HG02678 (cell line): ENCODE data around the gene GNAZ.

Experiments used
- ATAC-seq: cut with Tn5 transposase; IDR thresholded peaks from one replicate; pipeline ENCODE4 v1.9.1; 2021; ENCODE audit warnings: mild to moderate bottlenecking, moderate library complexity; ENCODE audit not compliant: unreplicated experiment

GNAZ gene

DNA sequence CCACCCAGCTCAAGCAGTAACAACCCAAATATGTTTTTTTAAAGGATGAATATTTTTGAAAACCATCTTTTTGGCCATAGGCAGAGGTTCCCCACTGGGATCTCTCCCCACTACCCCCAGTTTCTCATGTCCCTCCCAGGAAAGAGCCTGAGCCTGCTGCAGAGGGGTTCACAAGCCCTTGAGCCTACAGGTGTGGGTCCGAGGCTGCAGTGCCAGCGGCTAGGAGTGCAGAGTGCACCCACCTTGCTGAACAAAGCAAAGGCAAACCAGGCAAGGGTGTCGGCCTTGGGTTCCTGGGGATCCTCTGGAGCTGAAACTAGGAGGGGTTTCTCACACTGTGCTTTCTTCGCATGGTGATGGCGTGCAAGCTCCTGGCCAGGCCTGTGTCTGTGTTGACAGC lies 35.0 kb downstream of the GNAZ start:
- no peak for ATAC-seq

GRCh38 chr22:23105919-23106318 lies 35.6 kb downstream of the GNAZ start:
- ATAC-seq, result no peak

DNA sequence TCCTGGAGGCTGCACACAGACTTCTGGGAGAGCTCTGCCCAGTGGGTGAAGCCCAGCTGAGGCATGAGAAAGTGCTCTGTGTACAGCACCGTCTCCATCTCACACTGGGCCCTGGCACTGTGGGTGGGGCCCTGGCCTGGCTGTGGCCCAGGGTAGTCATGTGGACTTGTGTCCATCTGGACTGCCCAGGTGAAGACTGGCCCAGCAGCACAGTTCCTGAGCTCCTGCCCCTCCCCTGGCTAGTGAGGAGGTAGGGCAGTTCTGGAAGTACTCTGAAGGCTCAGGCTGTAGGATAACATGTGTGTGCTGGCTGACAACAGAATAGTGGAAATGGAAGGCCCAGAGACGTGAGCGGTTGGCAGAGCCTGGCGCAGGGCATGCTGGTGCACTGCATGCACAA lies 36.0 kb downstream of the GNAZ start:
- no peak for ATAC-seq

DNA sequence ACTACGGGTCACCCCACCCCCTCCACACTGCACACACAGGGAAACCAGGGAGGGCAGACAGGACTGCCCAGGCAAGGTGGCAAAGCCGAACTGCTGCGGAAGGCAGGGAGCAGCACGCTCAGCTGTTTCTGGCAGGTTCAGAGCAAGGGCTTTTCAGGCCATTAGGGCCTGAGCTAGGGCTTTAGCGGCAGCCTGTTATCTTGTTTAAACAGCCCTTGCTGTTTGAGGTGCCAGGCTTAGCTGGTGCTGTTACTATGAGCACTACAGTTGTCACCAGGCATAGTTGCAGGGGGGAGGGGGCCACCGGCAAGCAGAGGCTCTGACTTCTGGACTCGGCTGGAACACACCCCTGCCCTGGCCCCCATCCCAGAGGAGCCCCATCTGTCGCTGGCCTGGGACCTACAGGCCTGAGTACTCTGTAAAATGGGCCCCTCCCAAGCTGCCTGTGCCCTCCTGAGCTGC lies 36.6 kb downstream of the GNAZ start:
- no peak for ATAC-seq

- ATAC-seq, result no peak
These were observed 37.3 kb downstream of the GNAZ start for GRCh38 chr22:23107487-23108248.

- no peak for ATAC-seq
These were observed 38.1 kb downstream of the GNAZ start for GRCh38 chr22:23108249-23109078.

DNA sequence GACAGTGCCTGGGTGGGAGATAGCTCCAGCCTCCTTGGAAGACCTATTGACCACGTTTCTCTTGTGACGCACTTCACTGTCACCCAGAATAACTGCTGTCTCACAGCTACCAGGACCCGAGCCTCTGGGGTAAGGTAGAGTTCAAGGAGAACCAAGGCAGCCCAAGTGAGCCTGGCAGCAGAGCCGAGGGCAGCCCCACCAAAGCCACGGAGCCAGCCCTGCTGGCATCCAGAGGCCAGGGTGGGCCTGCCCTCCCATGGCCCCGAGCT lies 38.7 kb downstream of the GNAZ start:
- ATAC-seq, result no peak

- ATAC-seq, result no peak
These were observed 39.2 kb downstream of the GNAZ start for GRCh38 chr22:23109441-23109978.

DNA sequence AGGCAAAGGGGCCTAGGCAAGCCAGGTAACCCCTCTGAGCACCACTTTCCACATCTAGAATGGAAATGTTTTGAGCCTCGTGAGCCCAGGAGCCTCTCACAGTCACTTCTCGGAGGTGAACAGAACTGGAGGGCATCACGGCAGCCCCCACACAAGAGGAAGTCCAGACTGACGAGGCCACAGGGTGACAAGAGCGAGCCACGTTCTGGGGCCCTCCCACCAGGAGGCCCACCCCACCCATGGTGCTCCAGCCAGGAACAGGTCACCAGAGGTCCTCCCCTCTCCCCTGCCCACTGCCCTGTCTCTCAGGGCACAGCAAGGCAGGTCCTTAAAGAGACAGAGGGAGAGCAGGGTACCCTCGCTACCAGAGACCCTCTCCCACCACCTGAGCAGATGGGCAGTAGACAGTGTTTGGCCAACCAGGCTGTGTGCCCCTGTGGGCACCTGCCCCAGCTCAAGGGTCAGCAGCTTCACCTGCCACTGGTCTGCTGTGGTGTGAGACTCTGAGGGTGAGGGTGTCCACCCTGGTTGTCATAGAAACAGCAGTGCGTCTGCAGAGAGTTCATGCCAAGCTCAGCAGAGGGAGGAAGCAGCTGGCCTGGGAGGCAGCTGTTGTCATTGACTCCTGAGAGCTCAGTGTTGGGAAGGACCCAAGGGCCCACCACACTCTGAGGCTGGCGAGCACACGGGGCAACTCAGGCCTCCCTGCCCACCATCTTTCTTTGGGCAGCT lies 40.0 kb downstream of the GNAZ start:
- no peak for ATAC-seq

- ATAC-seq, result no peak
These were observed 40.7 kb downstream of the GNAZ start for GRCh38 chr22:23110922-23111527.

DNA sequence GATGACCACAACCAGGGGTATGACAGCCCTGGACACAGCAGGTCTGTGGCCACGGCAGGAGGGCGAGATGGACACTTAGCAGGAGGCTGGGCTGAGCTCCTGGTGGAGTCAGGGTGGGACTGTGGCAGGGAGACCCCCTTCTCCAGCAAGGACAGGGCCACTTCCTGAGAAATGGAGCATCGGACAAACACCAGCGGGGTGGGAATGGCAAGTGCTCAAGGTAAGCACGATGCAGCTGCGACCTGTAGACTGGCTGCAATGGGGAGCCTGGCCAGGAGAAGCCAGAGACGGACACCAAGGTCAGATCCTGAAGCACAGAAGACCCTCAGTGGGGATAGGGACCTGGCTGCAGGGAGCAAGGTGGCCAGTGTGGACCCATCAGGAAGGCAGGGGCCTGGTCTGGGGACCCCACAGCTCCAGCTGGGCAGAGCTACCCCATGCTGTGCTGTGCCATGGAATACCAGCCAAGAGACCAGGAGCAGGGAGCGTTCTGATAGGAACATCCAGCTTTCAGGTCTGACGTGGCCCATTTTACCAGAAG lies 42.2 kb downstream of the GNAZ start:
- ATAC-seq, result no peak

DNA sequence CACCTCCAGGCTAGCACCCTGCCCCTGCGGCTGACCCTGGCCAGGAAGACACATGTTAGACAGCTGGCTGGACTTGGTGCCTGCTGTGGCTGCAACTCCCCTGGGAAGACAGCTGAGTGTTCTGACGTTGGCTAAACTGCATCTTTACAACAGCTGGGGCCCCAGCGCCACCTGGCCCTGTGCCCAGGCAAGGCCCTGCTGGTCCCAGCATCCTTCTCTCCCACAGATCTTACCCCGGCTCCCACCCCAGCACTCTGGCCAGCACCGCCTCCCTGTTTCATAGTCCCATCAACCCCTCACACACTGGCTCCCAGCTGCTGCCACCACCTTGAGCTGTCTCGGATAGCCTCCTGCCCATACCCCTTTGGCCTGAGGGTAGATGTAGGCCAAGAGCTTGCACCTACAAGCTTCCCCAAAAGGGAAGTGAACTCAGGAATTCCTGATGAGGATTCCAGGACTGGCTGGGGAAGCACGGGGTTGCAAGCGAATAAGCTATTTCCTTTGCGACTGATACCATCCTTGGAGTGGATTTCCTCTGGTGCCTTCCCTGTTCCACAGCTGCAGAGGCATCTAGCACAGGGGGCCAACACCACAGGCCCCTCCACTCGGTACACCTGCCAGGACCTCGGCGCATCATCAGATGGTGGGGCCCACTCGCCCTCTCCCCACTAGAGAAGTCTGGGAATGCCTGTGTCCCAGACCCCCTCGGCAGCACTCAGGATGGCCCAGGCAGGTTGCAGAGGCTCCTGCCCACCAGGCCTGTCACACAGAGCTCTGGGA lies 42.9 kb downstream of the GNAZ start:
- ATAC-seq, result no peak

DNA sequence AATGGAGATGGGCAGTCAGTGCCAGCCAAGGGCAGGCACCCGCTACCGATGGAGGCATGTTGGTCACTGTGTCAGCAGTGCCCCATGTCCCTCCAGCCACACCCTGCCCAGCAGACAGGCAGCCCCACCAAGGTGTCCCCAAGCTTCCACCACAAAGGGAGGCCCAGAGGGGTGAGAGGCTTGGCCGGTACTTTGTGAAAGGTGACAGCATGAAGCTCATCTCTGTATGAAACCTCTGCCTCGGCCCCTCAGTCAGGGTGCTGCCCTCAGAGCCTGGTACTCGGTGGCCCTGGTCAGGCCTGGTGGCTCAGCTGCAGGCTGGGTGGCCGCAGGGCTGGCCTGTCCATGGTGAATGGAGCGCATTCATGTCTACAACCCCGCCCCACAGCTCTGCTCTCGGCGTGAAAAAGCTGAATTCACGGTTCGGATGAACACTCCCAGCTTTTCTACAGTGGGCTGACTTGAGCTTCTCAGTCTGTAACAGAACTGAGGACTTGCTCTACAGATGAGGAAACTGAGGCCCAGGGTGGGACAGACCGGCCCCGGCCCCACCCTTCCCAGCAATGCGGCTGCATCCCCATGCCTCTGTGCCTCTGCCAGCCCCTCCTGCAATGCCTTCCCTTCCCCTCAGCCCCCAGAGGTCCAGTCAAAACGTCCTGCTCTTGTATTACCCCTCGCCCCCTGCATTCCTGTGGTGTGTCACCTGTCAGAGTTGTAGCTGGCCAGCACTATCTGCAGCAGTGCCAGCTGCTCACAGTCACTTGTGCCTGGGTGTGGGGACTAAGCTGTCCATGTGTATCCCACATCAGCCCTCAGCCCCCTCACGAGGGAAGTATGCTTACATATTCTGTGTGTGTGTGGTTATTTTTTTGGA lies 43.8 kb downstream of the GNAZ start:
- no peak for ATAC-seq

GRCh38 chr22:23114721-23115020 lies 44.4 kb downstream of the GNAZ start:
- no peak for ATAC-seq

DNA sequence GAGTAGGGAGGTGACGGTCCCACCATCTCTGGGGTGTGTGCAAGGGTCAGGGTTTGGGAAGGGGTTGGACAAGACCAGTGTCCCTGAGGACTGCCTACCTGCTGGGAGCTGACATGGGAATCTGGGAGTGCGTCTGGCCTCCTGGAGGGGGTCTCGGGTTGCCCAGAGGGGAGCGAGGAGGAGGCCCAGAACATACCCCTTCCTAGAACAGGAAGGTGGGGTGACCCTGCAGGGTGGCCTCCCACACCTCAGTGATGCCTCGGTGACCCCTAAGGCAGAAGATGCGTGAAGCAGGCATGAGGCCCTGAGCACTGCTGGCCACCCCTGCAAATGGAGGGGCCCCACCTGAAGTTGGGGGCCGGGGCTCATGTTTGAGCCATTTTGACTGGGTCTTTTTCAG lies 45.0 kb downstream of the GNAZ start:
- ATAC-seq, result no peak

DNA sequence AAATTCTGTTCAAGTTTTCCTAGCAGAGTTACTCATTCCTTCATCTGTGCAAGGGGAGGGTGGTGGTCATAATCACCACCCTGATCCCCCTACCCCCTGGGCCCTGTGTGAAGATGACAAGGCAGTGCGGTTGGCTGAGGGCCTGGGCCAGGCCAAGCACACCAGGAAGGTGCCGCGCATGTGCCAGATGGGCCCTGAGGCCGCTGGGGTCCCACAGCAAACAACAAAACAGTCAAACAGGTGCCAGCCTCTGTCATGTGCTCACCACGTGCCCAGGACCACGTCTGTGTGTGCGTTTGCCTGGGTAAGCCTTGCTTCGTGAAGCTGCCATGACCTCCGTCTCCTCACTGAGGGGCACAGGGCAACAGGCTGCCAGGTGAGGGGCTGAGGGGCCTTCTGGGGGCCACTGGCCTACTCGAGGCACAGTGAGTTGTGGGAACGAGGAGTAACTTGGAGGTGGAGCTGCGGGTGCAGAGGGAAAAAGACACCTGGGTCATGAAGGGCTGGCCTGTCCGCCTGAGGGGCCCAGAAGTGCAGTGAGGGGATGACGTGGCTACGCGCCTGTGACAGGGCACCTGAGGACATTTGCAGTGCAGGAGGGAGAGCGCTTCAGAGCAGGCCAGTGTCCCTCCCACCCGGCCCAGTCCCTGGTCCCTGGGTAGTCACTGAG lies 45.6 kb downstream of the GNAZ start:
- no peak for ATAC-seq

DNA sequence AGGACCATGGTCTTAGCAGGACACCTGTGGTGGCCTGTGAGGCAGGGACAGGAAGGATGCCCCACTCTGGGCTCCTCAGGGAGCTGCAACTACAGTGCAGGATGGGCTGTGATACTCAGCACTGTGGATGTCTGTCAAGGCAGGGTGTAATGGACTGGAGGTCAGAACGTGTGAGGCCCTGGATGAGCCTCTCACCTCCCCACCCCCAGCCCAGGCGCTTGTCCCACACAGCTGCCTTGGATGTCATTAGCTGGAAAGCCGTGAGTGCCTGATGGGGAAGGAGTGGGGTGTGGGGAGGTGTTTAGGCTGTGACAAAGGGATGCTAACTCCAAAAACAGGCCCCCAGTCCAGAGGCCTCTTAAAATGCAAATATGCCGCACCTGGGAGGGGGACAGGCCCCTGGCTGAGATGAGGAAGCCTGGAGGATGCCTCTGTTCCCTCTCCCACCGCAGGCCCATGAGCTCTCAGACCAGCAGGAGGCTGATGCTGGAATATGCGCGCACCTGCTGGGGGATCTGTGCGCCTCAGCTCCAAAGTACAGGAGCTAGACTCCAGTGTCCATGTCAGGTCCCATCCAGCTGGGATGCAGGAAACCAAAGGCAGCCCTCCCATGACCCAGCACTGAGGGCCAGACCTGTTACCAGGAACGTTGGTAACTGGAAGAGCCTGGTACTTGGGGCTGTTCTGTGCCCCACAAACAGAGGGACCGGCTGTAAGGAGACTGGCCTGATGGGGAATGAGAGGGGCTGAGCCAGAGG lies 46.4 kb downstream of the GNAZ start:
- no peak for ATAC-seq

GRCh38 chr22:23117275-23117674 lies 47.0 kb downstream of the GNAZ start:
- ATAC-seq, result no peak
